Esophagus muscularis mucosa (tissue), 4 donors: ENCODE data around the gene DLK1. TPM values are rescaled to one million over a fixed set of nuclear protein-coding genes. Genes with fewer than 3 reads are reported as not detected.

ENCODE experiments used
- DNase-seq: peaks from one replicate; pipeline ENCODE4 v3.0.0-alpha.2; 2017; ENCODE audit errors: extremely low spot score
- H3K27ac ChIP-seq, 4 donors: fragments of 200-600 bp; sonication (generic); replicated peaks in 1 of 4; 1 replicate in 3 of 4; 2 replicates in 1 of 4; pipeline ENCODE4 v1.5.1; 2016 to 2019; ENCODE audit warnings: mild to moderate bottlenecking in 1 of 4
- H3K27me3 ChIP-seq, 4 donors: fragments of 200-600 bp; sonication (generic); one replicate each; pipeline versions ENCODE4 v1.5.1 to v1.6.0; 2016 to 2019
- H3K36me3 ChIP-seq, 4 donors: fragments of 200-600 bp; sonication (generic); one replicate each; pipeline ENCODE4 v1.5.1; 2016 to 2019
- H3K4me1 ChIP-seq, 4 donors: fragments of 200-600 bp; sonication (generic); one replicate each; pipeline ENCODE4 v1.5.1; 2016 to 2019
- H3K4me3 ChIP-seq, 4 donors: fragments of 200-600 bp; sonication (generic); 1 replicate in 2 of 4; 2 replicates in 2 of 4; pipeline ENCODE4 v1.5.1; 2016 to 2019; ENCODE audit warnings: mild to moderate bottlenecking in 4 of 4, moderate library complexity in 1 of 4
- H3K9me3 ChIP-seq, 4 donors: fragments of 200-600 bp; sonication (generic); 1 replicate in 3 of 4; 2 replicates in 1 of 4; pipeline ENCODE4 v1.5.1; 2016 to 2019
- EP300 ChIP-seq: sonication (generic); formaldehyde crosslinking; IDR thresholded peaks from one replicate; pipeline ENCODE4 v1.6.1; 2017; ENCODE audit warnings: antibody characterized with exemption
- POLR2A ChIP-seq: fragments of 450-650 bp; IDR thresholded peaks from one replicate; pipeline ENCODE4 v1.6.1; 2017; ENCODE audit warnings: antibody characterized with exemption, moderate library complexity, mild to moderate bottlenecking, low read depth
- POLR2AphosphoS5 ChIP-seq, 2 donors: sonication (generic); formaldehyde crosslinking; IDR thresholded peaks; one replicate each; pipeline ENCODE4 v1.6.1; 2017; ENCODE audit warnings: antibody characterized with exemption in 2 of 2
- WGBS: methylation state at CpG from one replicate; pipeline ENCODE4 v1.1.5; 2018; 5-methylcytosine and 5-hydroxymethylcytosine counted together
- intact Hi-C: fragments of 100-400 bp; cut with DNase I; formaldehyde crosslinking; loops from one replicate; pipeline ENCODE4 v1.15.1; 2023
- total RNA-seq, 4 donors: library from RNA; depleted of rRNA; stranded (reverse); fragments of >200 nt; gene quantifications; one replicate each; pipeline versions ENCODE4 v1.1.0 to v1.2.1, GENCODE V29; 2016
- TF ChIP-seq, protein P1 (sequence below), 3 experiments: fragments of 200-600 bp in 2 of 3; fragments of 450-650 bp in 1 of 3; sonication (generic) in 2 of 3; IDR thresholded peaks; one replicate each; pipeline ENCODE4 v1.5.1; 2017 to 2019; ENCODE audit warnings: antibody characterized with exemption in 3 of 3, mild to moderate bottlenecking in 2 of 3, moderate library complexity in 1 of 3

Gene DLK1
- total RNA-seq, 4 donors from 2014 or later, result 0.33 TPM; not detected in 3

- peaks cover 0 to 12% (median 2%) of the 10 kb centered on the region in 4 donors for H3K9me3 ChIP-seq
- WGBS, result 94% methylated on average over 3 of the region's 6 CpGs
- no peaks in the 10 kb centered on the region for H3K36me3 ChIP-seq
- H3K4me1 ChIP-seq, result no peaks in the 10 kb centered on the region
- H3K27ac ChIP-seq, result no peak overlapping the region
- no peak for DNase-seq
- H3K27me3 ChIP-seq, result peaks cover 0 to 28% (median 0%) of the 10 kb centered on the region in 4 donors
- no peak overlapping the region for H3K4me3 ChIP-seq
- TF ChIP-seq EP300 (no peak), POLR2A (no peak), POLR2AphosphoS5 (IDR thresholded peaks at IDR 0.05) (no peak)
- TF ChIP-seq, protein P1, sequence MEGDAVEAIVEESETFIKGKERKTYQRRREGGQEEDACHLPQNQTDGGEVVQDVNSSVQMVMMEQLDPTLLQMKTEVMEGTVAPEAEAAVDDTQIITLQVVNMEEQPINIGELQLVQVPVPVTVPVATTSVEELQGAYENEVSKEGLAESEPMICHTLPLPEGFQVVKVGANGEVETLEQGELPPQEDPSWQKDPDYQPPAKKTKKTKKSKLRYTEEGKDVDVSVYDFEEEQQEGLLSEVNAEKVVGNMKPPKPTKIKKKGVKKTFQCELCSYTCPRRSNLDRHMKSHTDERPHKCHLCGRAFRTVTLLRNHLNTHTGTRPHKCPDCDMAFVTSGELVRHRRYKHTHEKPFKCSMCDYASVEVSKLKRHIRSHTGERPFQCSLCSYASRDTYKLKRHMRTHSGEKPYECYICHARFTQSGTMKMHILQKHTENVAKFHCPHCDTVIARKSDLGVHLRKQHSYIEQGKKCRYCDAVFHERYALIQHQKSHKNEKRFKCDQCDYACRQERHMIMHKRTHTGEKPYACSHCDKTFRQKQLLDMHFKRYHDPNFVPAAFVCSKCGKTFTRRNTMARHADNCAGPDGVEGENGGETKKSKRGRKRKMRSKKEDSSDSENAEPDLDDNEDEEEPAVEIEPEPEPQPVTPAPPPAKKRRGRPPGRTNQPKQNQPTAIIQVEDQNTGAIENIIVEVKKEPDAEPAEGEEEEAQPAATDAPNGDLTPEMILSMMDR (IDR thresholded peaks at IDR 0.05), result no peak
- intact Hi-C loops, result no loop called here
These were observed 11.6 kb downstream of the DLK1 start for GRCh38 chr14:100738269-100738691.

GRCh38 chr14:100738704-100739131 is 12.0 kb downstream of the DLK1 start:
- H3K27ac ChIP-seq, result no peak overlapping the region
- intact Hi-C loops, result no loop called here
- 99% methylated on average over 4 of the region's 10 CpGs for WGBS
- TF ChIP-seq, protein P1 (IDR thresholded peaks at IDR 0.05), result no peak
- no peak for TF ChIP-seq POLR2AphosphoS5 (IDR thresholded peaks at IDR 0.05)
- no peak for TF ChIP-seq POLR2A
- no peak for TF ChIP-seq EP300
- no peak for DNase-seq
- H3K4me1 ChIP-seq, result no peaks in the 10 kb centered on the region
- no peak overlapping the region for H3K4me3 ChIP-seq
- no peaks in the 10 kb centered on the region for H3K36me3 ChIP-seq
- peaks cover 0 to 24% (median 0%) of the 10 kb centered on the region in 4 donors for H3K27me3 ChIP-seq
- peaks cover 0 to 12% (median 2%) of the 10 kb centered on the region in 4 donors for H3K9me3 ChIP-seq

- Histone ChIP-seq H3K4me3 (no peak overlapping the region), H3K36me3 (no peaks in the 10 kb centered on the region), H3K9me3 (peaks cover 0 to 12% (median 2%) of the 10 kb centered on the region in 4 donors), H3K27ac (no peak overlapping the region), H3K4me1 (no peaks in the 10 kb centered on the region), H3K27me3 (peaks cover 0 to 18% (median 0%) of the 10 kb centered on the region in 4 donors)
- intact Hi-C loops, result no loop called here
- TF ChIP-seq POLR2A, result no peak
- TF ChIP-seq, protein P1 (IDR thresholded peaks at IDR 0.05), result no peak
- no peak for TF ChIP-seq EP300
- TF ChIP-seq POLR2AphosphoS5 (IDR thresholded peaks at IDR 0.05), result no peak
- DNase-seq, result no peak
- WGBS, result 88% methylated on average over 11 of the region's 11 CpGs
These were observed 12.6 kb downstream of the DLK1 start for GRCh38 chr14:100739306-100739705.

- Histone ChIP-seq H3K4me1 (no peaks in the 10 kb centered on the region), H3K36me3 (no peaks in the 10 kb centered on the region), H3K27ac (no peak overlapping the region), H3K9me3 (peaks cover 0 to 12% (median 2%) of the 10 kb centered on the region in 4 donors), H3K27me3 (peaks cover 0 to 16% (median 0%) of the 10 kb centered on the region in 4 donors), H3K4me3 (no peak overlapping the region)
- TF ChIP-seq, protein P1 (IDR thresholded peaks at IDR 0.05), result no peak
- TF ChIP-seq POLR2A (no peak), POLR2AphosphoS5 (IDR thresholded peaks at IDR 0.05) (no peak), EP300 (no peak)
- DNase-seq, result no peak
- intact Hi-C loops, result no loop called here
- WGBS, result 88% methylated on average over 8 of the region's 9 CpGs
These were observed 13.6 kb downstream of the DLK1 start for GRCh38 chr14:100740196-100740825.
